Keratinocyte (primary cell): Measurements from ENCODE around the gene UBE2D2. TPM values are rescaled to one million over a fixed set of nuclear protein-coding genes. Genes with fewer than 3 reads are reported as not detected.

ENCODE experiments used
- DNase-seq: peaks from one replicate; pipeline ENCODE4 v3.0.0-alpha.2; 2011; ENCODE audit warnings: low read depth, missing footprints, low spot score
- FAIRE-seq: peaks from 2 replicates; lab custom pipeline; 2011; peaks lifted over from hg19 to GRCh38; lab: Jason Lieb, UNC
- H2AFZ ChIP-seq: 2 replicates; pipeline ENCODE4 v1.6.0; 2012; ENCODE audit warnings: low read length, control low read depth, inconsistent platforms; ENCODE audit not compliant: control insufficient read depth
- H3K27ac ChIP-seq: 2 replicates; pipeline ENCODE4 v1.5.1; 2011; ENCODE audit warnings: low read length; ENCODE audit not compliant: control insufficient read depth, insufficient read depth
- H3K27me3 ChIP-seq: 3 replicates; pipeline ENCODE4 v1.6.0; 2011; ENCODE audit warnings: low read length; ENCODE audit not compliant: control insufficient read depth, insufficient read depth; ENCODE audit errors: extremely low read depth
- H3K36me3 ChIP-seq, 2 experiments: 2 replicates in 1 of 2; 3 replicates in 1 of 2; pipeline ENCODE4 v1.5.1; 2011; ENCODE audit warnings: low read length in 2 of 2, mild to moderate bottlenecking in 1 of 2; ENCODE audit not compliant: control insufficient read depth in 2 of 2, insufficient read depth in 2 of 2; ENCODE audit errors: extremely low read depth in 1 of 2
- H3K4me1 ChIP-seq: 3 replicates; pipeline ENCODE4 v1.5.1; 2011; ENCODE audit warnings: low read length; ENCODE audit not compliant: control insufficient read depth, insufficient read depth; ENCODE audit errors: extremely low read depth
- H3K4me2 ChIP-seq: 3 replicates; pipeline ENCODE4 v1.6.0; 2011; ENCODE audit warnings: low read depth, low read length; ENCODE audit not compliant: control insufficient read depth, insufficient read depth; ENCODE audit errors: extremely low read depth
- H3K4me3 ChIP-seq, 3 experiments: fragments of 200-600 bp in 1 of 3; sonication (generic) in 1 of 3; 2 replicates in 2 of 3; 3 replicates in 1 of 3; pipeline ENCODE4 v1.5.1; 2011 to 2016; ENCODE audit warnings: low read length in 3 of 3, mild to moderate bottlenecking in 3 of 3, control low read depth in 2 of 3, inconsistent platforms in 1 of 3, low read depth in 1 of 3, mixed read lengths in 1 of 3, mixed run types in 1 of 3, moderate library complexity in 1 of 3; ENCODE audit not compliant: control insufficient read depth in 2 of 3, insufficient read depth in 2 of 3; ENCODE audit errors: extremely low read depth in 1 of 3
- H3K79me2 ChIP-seq: 2 replicates; pipeline ENCODE4 v1.6.0; 2012; ENCODE audit warnings: low read length; ENCODE audit not compliant: control insufficient read depth, insufficient read depth
- H3K9ac ChIP-seq: 3 replicates; pipeline ENCODE4 v1.6.0; 2011; ENCODE audit warnings: low read length; ENCODE audit not compliant: control insufficient read depth, insufficient read depth; ENCODE audit errors: extremely low read depth
- H3K9me1 ChIP-seq: 3 replicates; pipeline ENCODE4 v1.6.0; 2011; ENCODE audit warnings: low read length; ENCODE audit not compliant: control insufficient read depth, insufficient read depth; ENCODE audit errors: extremely low read depth
- H3K9me3 ChIP-seq: 2 replicates; pipeline ENCODE4 v1.5.1; 2012; ENCODE audit warnings: low read depth, low read length; ENCODE audit not compliant: control insufficient read depth
- H4K20me1 ChIP-seq: 3 replicates; pipeline ENCODE4 v1.6.0; 2011; ENCODE audit warnings: low read length; ENCODE audit not compliant: control insufficient read depth, insufficient read depth; ENCODE audit errors: extremely low read depth
- CTCF ChIP-seq, 3 experiments: IDR thresholded peaks in 1 of 3; conservative IDR thresholded peaks in 1 of 3; optimal IDR thresholded peaks in 1 of 3; 2 replicates in 2 of 3; 3 replicates in 1 of 3; pipeline versions ENCODE3 to v1.5.1; 2011; ENCODE audit warnings: low read length in 3 of 3, mild to moderate bottlenecking in 3 of 3, moderate library complexity in 2 of 3, control low read depth in 1 of 3, inconsistent platforms in 1 of 3; ENCODE audit not compliant: insufficient read depth in 2 of 3; ENCODE audit errors: extremely low read depth in 1 of 3
- EZH2 ChIP-seq: IDR thresholded peaks from one replicate; pipeline ENCODE4 v1.6.1; 2012; ENCODE audit warnings: inconsistent platforms, mild to moderate bottlenecking, low read length, moderate library complexity
- dilution Hi-C: fragments of 300-500 bp; cut with MboI; formaldehyde crosslinking; loops from one replicate; pipeline ENCODE4 v1.7.0; 2020; ENCODE audit warnings: low sequenced_read_pairs; ENCODE audit not compliant: extremely low pct_ligation_motif_present
- polyA plus RNA-seq, 5 experiments: library from polyadenylated mRNA; depleted of rRNA in 3 of 5; stranded (reverse) in 3 of 5; stranded (forward) in 1 of 5; unstranded in 1 of 5; fragments of >200 nt; gene quantifications; 1 replicate in 1 of 5; 2 replicates in 3 of 5; 3 replicates in 1 of 5; pipeline versions ENCODE4 v1.2.1 to v1.2.3, GENCODE V29; 2011 to 2012; ENCODE audit warnings: missing spikeins in 2 of 5, low read depth in 1 of 5, low replicate concordance in 1 of 5

Gene UBE2D2
- polyA plus RNA-seq, 1 donor (not counting 4 experiments of a cell fraction or from before 2014, with no cell fraction given), result 127 TPM

GRCh38 chr5:139644001-139644456, 82.9 kb downstream of the UBE2D2 start:
- Histone ChIP-seq H2AFZ (no peak overlapping the region), H3K4me2 (no peak overlapping the region)

GRCh38 chr5:139644646-139645429, 83.7 kb downstream of the UBE2D2 start:
- dilution Hi-C loops, result no loop called here
- no peak for TF ChIP-seq EZH2
- TF ChIP-seq CTCF (optimal IDR thresholded peaks at IDR 0.05 in 1 of 3, IDR thresholded peaks at IDR 0.05 in 1 of 3, conservative IDR thresholded peaks at IDR 0.05 in 1 of 3; ENCODE audit: extremely low read depth in 1 of 3, insufficient read depth in 2 of 3, low read length in 3 of 3), result no peak
- peaks cover 29% of the 10 kb centered on the region for H3K27me3 ChIP-seq
- H4K20me1 ChIP-seq, result no peaks in the 10 kb centered on the region
- H3K4me1 ChIP-seq, result peaks cover 5% of the 10 kb centered on the region
- H3K9me3 ChIP-seq, result no peaks in the 10 kb centered on the region
- H3K36me3 ChIP-seq, result no peaks in the 10 kb centered on the region
- H3K27ac ChIP-seq, result no peak overlapping the region
- H3K9me1 ChIP-seq, result no peaks in the 10 kb centered on the region
- no peak overlapping the region for H3K4me2 ChIP-seq
- no peak overlapping the region for H3K9ac ChIP-seq
- no peak for DNase-seq
- FAIRE-seq, result no peak
- no peak overlapping the region for H2AFZ ChIP-seq
- H3K79me2 ChIP-seq, result no peaks in the 10 kb centered on the region
- H3K4me3 ChIP-seq, result no peak overlapping the region

More at GRCh38 chr5:139644001-139644456, 82.9 kb downstream of the UBE2D2 start:
- FAIRE-seq, result no peak
- Histone ChIP-seq H3K4me1 (peaks cover under 1% of the 10 kb centered on the region), H3K36me3 (no peaks in the 10 kb centered on the region), H3K27ac (no peak overlapping the region), H3K9ac (no peak overlapping the region), H3K4me3 (no peak overlapping the region), H4K20me1 (no peaks in the 10 kb centered on the region), H3K9me3 (no peaks in the 10 kb centered on the region), H3K27me3 (peaks cover 21% of the 10 kb centered on the region), H3K79me2 (no peaks in the 10 kb centered on the region), H3K9me1 (no peaks in the 10 kb centered on the region)
- dilution Hi-C loops, result no loop called here
- TF ChIP-seq EZH2, result no peak
- no peak for TF ChIP-seq CTCF (optimal IDR thresholded peaks at IDR 0.05 in 1 of 3, IDR thresholded peaks at IDR 0.05 in 1 of 3, conservative IDR thresholded peaks at IDR 0.05 in 1 of 3; ENCODE audit: extremely low read depth in 1 of 3, insufficient read depth in 2 of 3, low read length in 3 of 3)
- no peak for DNase-seq
